WTC11 (cell line): ENCODE results near the gene ZNF564. TPM values are rescaled to one million over a fixed set of nuclear protein-coding genes. Genes with fewer than 3 reads are reported as not detected.

Experiments used
- ATAC-seq: fragments of 200-7000 bp; cut with Tn5 transposase; 2 replicates; pipeline ENCODE4 v1.10.0; 2021; ENCODE audit warnings: mild to moderate bottlenecking, moderate library complexity
- CTCF ChIA-PET: fragments of 300-600 bp; sonication (Branson Sonifier 250); formaldehyde crosslinking; loops from one replicate; lab custom pipeline; 2021; ENCODE audit warnings: antibody characterized with exemption; lab: Charles Lee
- POLR2A ChIA-PET: fragments of 350-600 bp; sonication (Branson Sonifier 250); formaldehyde crosslinking; loops from one replicate; lab custom pipeline; 2021; ENCODE audit warnings: antibody characterized with exemption; lab: Charles Lee
- DNase-seq: peaks from one replicate; pipeline ENCODE4 v3.0.0; 2021; ENCODE audit warnings: low spot score
- H3K27ac Mint-ChIP-seq: 2 replicates; pipeline ENCODE4 v1.8.0; 2021; ENCODE audit warnings: mixed read lengths
- H3K27me3 Mint-ChIP-seq: 2 replicates; pipeline ENCODE4 v1.8.0; 2021; ENCODE audit warnings: low read depth, mild to moderate bottlenecking, moderate library complexity, mixed read lengths
- H3K36me3 Mint-ChIP-seq: 2 replicates; pipeline ENCODE4 v1.8.0; 2021; ENCODE audit warnings: mixed read lengths
- H3K4me1 Mint-ChIP-seq: 2 replicates; pipeline ENCODE4 v1.8.0; 2022; ENCODE audit warnings: mixed read lengths
- H3K4me3 Mint-ChIP-seq: 2 replicates; pipeline ENCODE4 v1.8.0; 2021; ENCODE audit warnings: mild to moderate bottlenecking, moderate library complexity, mixed read lengths
- H3K9me3 Mint-ChIP-seq: 2 replicates; pipeline ENCODE4 v1.8.0; 2021; ENCODE audit warnings: mixed read lengths
- AFF4 ChIP-seq: sonication (generic); formaldehyde crosslinking; IDR thresholded peaks from 2 replicates; pipeline ENCODE4 v1.8.1; 2023; ENCODE audit warnings: mild to moderate bottlenecking, missing genetic modification reagents, borderline replicate concordance
- ARID4B ChIP-seq: sonication (generic); formaldehyde crosslinking; IDR thresholded peaks from 2 replicates; pipeline ENCODE4 v1.8.0; 2023; ENCODE audit warnings: missing genetic modification reagents, mild to moderate bottlenecking, borderline replicate concordance
- CDX4 ChIP-seq: fragments of 250-450 bp; sonication (Bioruptor Pico); IDR thresholded peaks from 2 replicates; pipeline ENCODE4 v1.9.0; 2021; ENCODE audit warnings: moderate library complexity, mild to moderate bottlenecking, inconsistent platforms, borderline replicate concordance
- EMX1 ChIP-seq: fragments of 250-450 bp; sonication (Bioruptor Pico); IDR thresholded peaks from 2 replicates; pipeline ENCODE4 v1.8.0; 2021; ENCODE audit warnings: mild to moderate bottlenecking
- FOXP4 ChIP-seq: sonication (generic); formaldehyde crosslinking; IDR thresholded peaks from 2 replicates; pipeline ENCODE4 v1.8.0; 2022; ENCODE audit warnings: mild to moderate bottlenecking, missing genetic modification reagents
- GTF2I ChIP-seq: fragments of 250-450 bp; sonication (Bioruptor Pico); conservative IDR thresholded peaks from 2 replicates; pipeline ENCODE4 v1.4.0; 2021; ENCODE audit warnings: mild to moderate bottlenecking
- MAX ChIP-seq: sonication (generic); formaldehyde crosslinking; IDR thresholded peaks from 2 replicates; pipeline ENCODE4 v1.8.0; 2022; ENCODE audit warnings: mild to moderate bottlenecking, missing genetic modification reagents
- MXD4 ChIP-seq: fragments of 250-450 bp; sonication (Bioruptor Pico); IDR thresholded peaks from 2 replicates; pipeline ENCODE4 v1.8.0; 2021; ENCODE audit warnings: mild to moderate bottlenecking, moderate library complexity, borderline replicate concordance
- MYBL2 ChIP-seq: sonication (generic); formaldehyde crosslinking; IDR thresholded peaks from 2 replicates; pipeline ENCODE4 v1.8.1; 2023; ENCODE audit warnings: mild to moderate bottlenecking, moderate library complexity, missing genetic modification reagents
- PREB ChIP-seq: sonication (generic); formaldehyde crosslinking; IDR thresholded peaks from 2 replicates; pipeline ENCODE4 v1.8.1; 2022; ENCODE audit warnings: mild to moderate bottlenecking, missing genetic modification reagents, moderate library complexity, borderline replicate concordance
- SMAD3 ChIP-seq: sonication (generic); formaldehyde crosslinking; IDR thresholded peaks from 2 replicates; pipeline ENCODE4 v1.8.0; 2022; ENCODE audit warnings: missing genetic modification reagents, mild to moderate bottlenecking, borderline replicate concordance
- TP53 ChIP-seq: sonication (generic); formaldehyde crosslinking; IDR thresholded peaks from 2 replicates; pipeline ENCODE4 v1.8.1; 2023; ENCODE audit warnings: mild to moderate bottlenecking, missing genetic modification reagents
- ZNF121 ChIP-seq: sonication (generic); formaldehyde crosslinking; IDR thresholded peaks from 2 replicates; pipeline ENCODE4 v1.8.0; 2023; ENCODE audit warnings: missing genetic modification reagents
- ZNF263 ChIP-seq: sonication (generic); formaldehyde crosslinking; IDR thresholded peaks from 2 replicates; pipeline ENCODE4 v1.8.1; 2022; ENCODE audit warnings: low read depth, mild to moderate bottlenecking, moderate library complexity, missing genetic modification reagents
- ZNF281 ChIP-seq: sonication (generic); formaldehyde crosslinking; IDR thresholded peaks from 2 replicates; pipeline ENCODE4 v1.8.0; 2023; ENCODE audit warnings: mild to moderate bottlenecking, missing genetic modification reagents
- ZSCAN18 ChIP-seq: fragments of 250-450 bp; sonication (Bioruptor Pico); IDR thresholded peaks from 2 replicates; pipeline ENCODE4 v2.1.2; 2022; ENCODE audit warnings: mild to moderate bottlenecking, moderate library complexity
- total RNA-seq: library from RNA; stranded (reverse); gene quantifications from 3 replicates; pipeline ENCODE4 v1.2.3, GENCODE V29; 2021

ZNF564 gene
- total RNA-seq, 1 experiment from 2014 or later = 11.1 TPM

GRCh38 chr19:12527034-12527836, 24.0 kb downstream of the ZNF564 start:
- TF ChIP-seq ZNF263 (CRISPR knock-in tag) = no peak
- no peak for TF ChIP-seq FOXP4 (CRISPR knock-in tag)
- TF ChIP-seq GTF2I (CRISPR knock-in tag) = peak; percentile 88
- Mint-ChIP-seq H3K27ac (no peak overlapping the region), H3K4me1 (no peaks in the 10 kb centered on the region), H3K9me3 (peaks cover 90% of the 10 kb centered on the region), H3K4me3 (no peak overlapping the region), H3K27me3 (peaks cover 16% of the 10 kb centered on the region), H3K36me3 (peaks cover 92% of the 10 kb centered on the region)
- no peak for DNase-seq
- ChIA-PET POLR2A (no interaction called here), CTCF (no interaction called here)
- no peak for ATAC-seq

- H3K9me3 Mint-ChIP-seq = peaks cover 93% of the 10 kb centered on the region
- ChIA-PET POLR2A (no interaction called here), CTCF (no interaction called here)
- no peak for ATAC-seq
- H3K36me3 Mint-ChIP-seq = peaks cover 94% of the 10 kb centered on the region
- no peak for TF ChIP-seq ZNF263 (CRISPR knock-in tag)
- no peak for TF ChIP-seq EMX1 (CRISPR knock-in tag)
- no peak for TF ChIP-seq ARID4B (CRISPR knock-in tag)
- TF ChIP-seq PREB = no peak
- TF ChIP-seq SMAD3 = no peak
- TF ChIP-seq MAX (CRISPR knock-in tag) = no peak
- TF ChIP-seq MYBL2 = no peak
- no peak for TF ChIP-seq ZNF121 (CRISPR knock-in tag)
- no peak for TF ChIP-seq GTF2I (CRISPR knock-in tag)
- TF ChIP-seq ZSCAN18 (CRISPR knock-in tag) = no peak
- no peak for TF ChIP-seq AFF4 (CRISPR knock-in tag)
- no peak for TF ChIP-seq MXD4 (CRISPR knock-in tag)
- TF ChIP-seq TP53 (CRISPR knock-in tag) = no peak
- no peak for TF ChIP-seq CDX4 (CRISPR knock-in tag)
- no peak for TF ChIP-seq ZNF281 (CRISPR knock-in tag)
- TF ChIP-seq, all 79 proteins: peak for 0
- Mint-ChIP-seq H3K27ac (no peak overlapping the region), H3K27me3 (peaks cover 20% of the 10 kb centered on the region), H3K4me1 (no peaks in the 10 kb centered on the region), H3K4me3 (no peak overlapping the region)
- no peak for DNase-seq
Observed at GRCh38 chr19:12526542-12526941, 24.7 kb downstream of the ZNF564 start.
